SKM-1 (cell line): ENCODE data around the gene NTRK3.

ENCODE experiments used
- DNase-seq: peaks from one replicate; lab custom pipeline; 2025; ENCODE audit not compliant: unreplicated experiment; lab: John Stamatoyannopoulos, UW

The NTRK3 gene

GRCh38 chr15:87949575-87950223 is 306.8 kb downstream of the NTRK3 start:
- no peak for DNase-seq

GRCh38 chr15:87949151-87949574 is 307.4 kb downstream of the NTRK3 start:
- DNase-seq = no peak

- DNase-seq = no peak
Observed at GRCh38 chr15:87947560-87947959, 309.0 kb downstream of the NTRK3 start.

- no peak for DNase-seq
Observed at GRCh38 chr15:87945246-87945645, 311.3 kb downstream of the NTRK3 start.

- no peak for DNase-seq
Observed at GRCh38 chr15:87944691-87945090, 311.8 kb downstream of the NTRK3 start.

GRCh38 chr15:87944050-87944449 is 312.5 kb downstream of the NTRK3 start:
- no peak for DNase-seq

GRCh38 chr15:87943626-87944025 is 312.9 kb downstream of the NTRK3 start:
- no peak for DNase-seq

- DNase-seq = no peak
Observed at GRCh38 chr15:87942316-87942715, 314.2 kb downstream of the NTRK3 start.

GRCh38 chr15:87941606-87942005 is 314.9 kb downstream of the NTRK3 start:
- DNase-seq = no peak

GRCh38 chr15:87940768-87941167 is 315.8 kb downstream of the NTRK3 start:
- DNase-seq = no peak

- no peak for DNase-seq
Observed at GRCh38 chr15:87939848-87940457, 316.6 kb downstream of the NTRK3 start.

GRCh38 chr15:87938031-87938430 is 318.5 kb downstream of the NTRK3 start:
- DNase-seq = no peak

- DNase-seq = no peak
Observed at GRCh38 chr15:87935583-87935982, 321.0 kb downstream of the NTRK3 start.

GRCh38 chr15:87931584-87931983 is 325.0 kb downstream of the NTRK3 start:
- DNase-seq = no peak

- DNase-seq = no peak
Observed at GRCh38 chr15:87930457-87930856, 326.1 kb downstream of the NTRK3 start.

- no peak for DNase-seq
Observed at GRCh38 chr15:87929841-87930240, 326.7 kb downstream of the NTRK3 start.

- no peak for DNase-seq
Observed at GRCh38 chr15:87924433-87924832, 332.1 kb downstream of the NTRK3 start.

- DNase-seq = no peak
Observed at GRCh38 chr15:87919064-87919463, 337.5 kb downstream of the NTRK3 start.

GRCh38 chr15:87917480-87917879 is 339.1 kb downstream of the NTRK3 start:
- no peak for DNase-seq

- DNase-seq = no peak
Observed at GRCh38 chr15:87916208-87916607, 340.3 kb downstream of the NTRK3 start.

- no peak for DNase-seq
Observed at GRCh38 chr15:87910301-87910700, 346.2 kb downstream of the NTRK3 start.

GRCh38 chr15:87907676-87908446 is 348.7 kb downstream of the NTRK3 start:
- no peak for DNase-seq
